IPS-20b (cell line): ENCODE data around the gene C1D.

Experiments
- H3K27ac ChIP-seq: one replicate; pipeline ENCODE4 v1.5.1; 2013; ENCODE audit warnings: low read length
- H3K27me3 ChIP-seq: 2 replicates; pipeline ENCODE4 v1.6.1; 2013; ENCODE audit warnings: mild to moderate bottlenecking, low read length, inconsistent platforms; ENCODE audit not compliant: insufficient read depth
- H3K36me3 ChIP-seq: 2 replicates; pipeline ENCODE4 v1.6.1; 2013; ENCODE audit warnings: low read depth, mild to moderate bottlenecking, inconsistent platforms, low read length, moderate library complexity; ENCODE audit not compliant: insufficient read depth
- H3K4me1 ChIP-seq: 2 replicates; pipeline ENCODE4 v1.6.1; 2013; ENCODE audit warnings: mild to moderate bottlenecking, control low read depth, inconsistent platforms, low read length, moderate library complexity; ENCODE audit not compliant: insufficient read depth
- H3K4me3 ChIP-seq: 2 replicates; pipeline ENCODE4 v1.5.1; 2013; ENCODE audit warnings: mild to moderate bottlenecking, low read length, inconsistent platforms
- H3K9ac ChIP-seq: 2 replicates; pipeline ENCODE4 v1.6.1; 2013; ENCODE audit warnings: low read depth, mild to moderate bottlenecking, inconsistent platforms, low read length, moderate library complexity
- H3K9me3 ChIP-seq: 2 replicates; pipeline ENCODE4 v1.6.1; 2013; ENCODE audit warnings: mild to moderate bottlenecking, low read depth, low read length, inconsistent platforms; ENCODE audit not compliant: insufficient read depth

The C1D gene

GRCh38 chr2:68052717-68053422 is 9.9 kb downstream of the C1D start:
- Histone ChIP-seq H3K9me3 (no peaks in the 10 kb centered on the region), H3K4me3 (no peak overlapping the region), H3K36me3 (no peaks in the 10 kb centered on the region), H3K27ac (no peak overlapping the region), H3K4me1 (no peaks in the 10 kb centered on the region; the same call in 1 of the 2 replicates), H3K9ac (no peak overlapping the region), H3K27me3 (no peaks in the 10 kb centered on the region)

DNA sequence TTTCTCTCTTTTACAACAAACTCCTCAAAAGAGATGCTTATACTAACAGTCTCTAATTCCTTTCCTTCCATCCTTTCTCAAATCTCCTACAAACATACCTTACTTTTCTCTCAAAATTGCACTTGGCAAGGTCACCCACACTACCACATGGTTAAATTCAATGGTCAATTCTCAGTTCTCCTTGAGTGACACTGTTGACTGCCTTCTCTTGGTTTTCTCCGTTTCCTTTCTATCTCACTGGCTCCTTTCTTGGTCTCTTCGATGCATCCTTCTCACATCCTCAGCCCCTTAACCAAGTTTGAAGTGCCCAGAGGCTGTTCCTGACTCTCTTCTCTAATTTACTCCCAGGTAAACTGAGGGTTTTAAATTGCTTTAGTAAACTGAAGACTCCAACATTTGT is 12.5 kb downstream of the C1D start:
- Histone ChIP-seq H3K9me3 (no peaks in the 10 kb centered on the region), H3K9ac (no peak overlapping the region), H3K4me3 (no peak overlapping the region), H3K27ac (no peak overlapping the region), H3K36me3 (peaks cover 4% of the 10 kb centered on the region; the same call in 1 of the 2 replicates), H3K4me1 (no peaks in the 10 kb centered on the region; the same call in 1 of the 2 replicates), H3K27me3 (no peaks in the 10 kb centered on the region)

DNA sequence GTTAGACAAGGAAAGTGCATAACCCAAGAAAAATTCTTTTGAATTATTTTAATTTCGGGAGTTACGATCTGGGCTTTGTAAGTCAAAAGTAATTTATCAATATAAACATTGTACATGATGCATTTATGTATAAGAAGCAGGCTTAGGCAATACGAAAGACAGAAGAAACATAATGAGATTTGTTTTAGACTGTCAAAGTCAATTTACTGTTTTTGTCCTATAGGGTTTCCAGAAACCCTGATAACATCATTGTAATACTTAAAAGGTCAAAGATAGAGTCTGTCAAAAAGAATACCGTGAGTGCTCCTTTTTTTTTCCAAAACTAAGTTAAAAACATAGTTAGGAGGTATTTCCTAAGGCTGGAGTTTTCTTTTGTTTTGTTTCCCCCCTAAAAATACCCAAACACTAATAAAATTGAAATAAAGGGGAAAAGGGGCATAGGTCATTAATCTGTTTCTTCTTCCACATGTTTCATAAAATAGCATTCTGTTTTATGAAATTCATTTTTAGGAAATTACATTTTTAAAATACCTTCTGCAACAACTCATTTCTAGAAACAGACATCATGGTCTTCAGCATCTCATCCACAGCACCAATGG is 16.1 kb downstream of the C1D start:
- H3K36me3 ChIP-seq, result peaks cover 10% of the 10 kb centered on the region; the same call in 1 of the 2 replicates
- no peaks in the 10 kb centered on the region for H3K27me3 ChIP-seq
- no peak overlapping the region for H3K27ac ChIP-seq
- no peaks in the 10 kb centered on the region for H3K4me1 ChIP-seq
- H3K9me3 ChIP-seq, result no peaks in the 10 kb centered on the region
- H3K4me3 ChIP-seq, result no peak overlapping the region
- H3K9ac ChIP-seq, result no peak overlapping the region

- H3K27me3 ChIP-seq, result no peaks in the 10 kb centered on the region
- no peak overlapping the region for H3K27ac ChIP-seq
- no peaks in the 10 kb centered on the region for H3K9me3 ChIP-seq
- H3K4me3 ChIP-seq, result no peak overlapping the region
- peaks cover 10% of the 10 kb centered on the region; the same call in 1 of the 2 replicates for H3K36me3 ChIP-seq
- H3K9ac ChIP-seq, result no peak overlapping the region
- no peaks in the 10 kb centered on the region for H3K4me1 ChIP-seq
Measured at GRCh38 chr2:68046224-68046623, 16.6 kb downstream of the C1D start.

GRCh38 chr2:68045342-68045741 is 17.5 kb downstream of the C1D start:
- Histone ChIP-seq H3K27me3 (no peaks in the 10 kb centered on the region), H3K9ac (no peak overlapping the region), H3K4me3 (no peak overlapping the region), H3K9me3 (no peaks in the 10 kb centered on the region), H3K36me3 (peaks cover 10% of the 10 kb centered on the region; the same call in 1 of the 2 replicates), H3K4me1 (no peaks in the 10 kb centered on the region), H3K27ac (no peak overlapping the region)

DNA sequence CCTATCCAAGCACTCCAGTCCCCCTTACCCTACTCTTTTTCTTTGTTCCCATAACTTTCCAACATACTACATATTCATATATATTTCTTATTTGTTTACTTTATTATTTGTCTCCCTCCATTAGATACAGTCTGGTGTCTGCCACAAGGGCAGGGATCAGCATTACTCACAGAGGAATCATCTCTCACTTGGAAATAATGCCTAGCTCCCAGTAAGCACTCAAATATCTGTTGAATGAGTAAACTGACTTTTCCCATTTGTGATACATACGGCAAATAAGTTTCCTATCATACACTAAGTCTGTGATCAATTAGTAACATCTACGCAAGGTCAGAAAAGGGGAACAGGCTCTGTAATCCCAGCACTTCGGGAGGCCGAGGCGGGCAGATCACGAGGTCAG is 18.7 kb downstream of the C1D start:
- Histone ChIP-seq H3K36me3 (peaks cover 10% of the 10 kb centered on the region; the same call in 1 of the 2 replicates), H3K4me3 (no peak overlapping the region), H3K27me3 (no peaks in the 10 kb centered on the region), H3K27ac (no peak overlapping the region), H3K4me1 (no peaks in the 10 kb centered on the region), H3K9ac (no peak overlapping the region), H3K9me3 (no peaks in the 10 kb centered on the region)

DNA sequence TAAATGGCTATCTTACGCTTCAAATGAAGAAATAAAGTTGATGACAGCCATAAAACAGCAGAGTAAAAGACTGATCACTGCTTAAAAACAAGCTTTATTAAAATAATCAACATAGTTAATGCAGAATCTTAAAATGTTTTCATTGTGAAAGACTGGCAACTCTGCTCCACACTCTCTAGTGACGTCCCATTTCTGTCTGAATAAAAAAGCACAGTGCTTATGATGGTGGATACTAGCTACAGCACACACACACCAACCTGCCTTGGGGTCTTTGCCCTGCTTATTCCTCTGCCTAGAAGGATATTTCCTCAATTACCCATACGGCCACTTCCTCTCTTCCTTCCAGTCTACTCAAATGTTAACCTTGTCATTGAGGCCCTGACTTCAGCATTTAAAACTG is 19.1 kb downstream of the C1D start:
- Histone ChIP-seq H3K27me3 (no peaks in the 10 kb centered on the region), H3K36me3 (peaks cover 10% of the 10 kb centered on the region; the same call in 1 of the 2 replicates), H3K27ac (no peak overlapping the region), H3K9ac (no peak overlapping the region), H3K4me1 (no peaks in the 10 kb centered on the region), H3K4me3 (no peak overlapping the region), H3K9me3 (no peaks in the 10 kb centered on the region)

DNA sequence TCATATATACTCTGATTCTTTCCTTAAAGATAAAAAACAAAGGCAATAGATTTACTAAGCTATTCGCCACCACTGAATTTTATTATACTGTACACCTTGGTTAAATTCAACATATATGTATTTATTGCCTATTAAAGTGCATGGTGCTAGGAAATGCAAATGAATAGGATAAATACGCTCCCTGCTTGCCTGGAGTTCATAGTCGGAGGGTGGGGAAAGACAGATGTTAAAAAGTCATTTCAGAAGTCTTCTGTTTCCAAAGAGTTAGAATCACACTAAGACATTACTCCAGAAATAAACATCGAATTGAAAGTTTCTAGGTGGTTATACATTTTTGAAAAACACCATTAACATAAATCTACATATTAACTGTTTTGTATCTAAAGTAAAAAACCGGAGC is 19.8 kb downstream of the C1D start:
- Histone ChIP-seq H3K27ac (no peak overlapping the region), H3K36me3 (peaks cover 10% of the 10 kb centered on the region; the same call in 1 of the 2 replicates), H3K4me3 (no peak overlapping the region), H3K27me3 (no peaks in the 10 kb centered on the region), H3K9me3 (no peaks in the 10 kb centered on the region), H3K4me1 (no peaks in the 10 kb centered on the region), H3K9ac (no peak overlapping the region)

- H3K4me1 ChIP-seq, result no peaks in the 10 kb centered on the region
- no peaks in the 10 kb centered on the region for H3K9me3 ChIP-seq
- H3K36me3 ChIP-seq, result peaks cover 10% of the 10 kb centered on the region; the same call in 1 of the 2 replicates
- H3K27ac ChIP-seq, result no peak overlapping the region
- H3K4me3 ChIP-seq, result no peak overlapping the region
- H3K27me3 ChIP-seq, result no peaks in the 10 kb centered on the region
- no peak overlapping the region for H3K9ac ChIP-seq
Measured at GRCh38 chr2:68041704-68042245, 21.0 kb downstream of the C1D start.

GRCh38 chr2:68040078-68040477 is 22.7 kb downstream of the C1D start:
- no peak overlapping the region for H3K9ac ChIP-seq
- H3K27me3 ChIP-seq, result no peaks in the 10 kb centered on the region
- H3K9me3 ChIP-seq, result no peaks in the 10 kb centered on the region
- no peak overlapping the region for H3K27ac ChIP-seq
- no peak overlapping the region for H3K4me3 ChIP-seq
- H3K4me1 ChIP-seq, result no peaks in the 10 kb centered on the region
- 0 out of 2 replicates have a peak, but pooled peaks cover 6% of the 10 kb centered on the region for H3K36me3 ChIP-seq

DNA sequence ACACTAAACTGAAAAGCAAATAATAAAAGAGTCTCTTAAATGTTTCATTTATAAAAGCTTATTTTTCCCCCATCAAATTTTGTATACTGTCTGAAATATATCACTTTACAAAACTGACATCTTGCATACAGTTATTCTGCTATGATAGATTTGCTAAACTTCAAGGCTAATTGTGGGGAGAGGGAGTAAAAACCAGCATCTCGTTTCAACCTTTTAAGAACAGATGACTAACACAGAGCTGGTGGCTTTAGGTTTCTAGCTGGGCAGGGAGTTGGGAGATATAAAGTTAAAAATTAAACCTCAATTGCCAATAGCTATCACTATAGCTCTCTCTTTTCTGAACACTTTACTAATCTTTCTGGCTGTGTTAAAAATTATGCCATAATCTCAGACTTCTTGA is 23.5 kb downstream of the C1D start:
- Histone ChIP-seq H3K27ac (no peak overlapping the region), H3K9ac (no peak overlapping the region), H3K4me1 (no peaks in the 10 kb centered on the region), H3K36me3 (0 out of 2 replicates have a peak, but pooled peaks cover 6% of the 10 kb centered on the region), H3K9me3 (no peaks in the 10 kb centered on the region), H3K27me3 (no peaks in the 10 kb centered on the region), H3K4me3 (no peak overlapping the region)

DNA sequence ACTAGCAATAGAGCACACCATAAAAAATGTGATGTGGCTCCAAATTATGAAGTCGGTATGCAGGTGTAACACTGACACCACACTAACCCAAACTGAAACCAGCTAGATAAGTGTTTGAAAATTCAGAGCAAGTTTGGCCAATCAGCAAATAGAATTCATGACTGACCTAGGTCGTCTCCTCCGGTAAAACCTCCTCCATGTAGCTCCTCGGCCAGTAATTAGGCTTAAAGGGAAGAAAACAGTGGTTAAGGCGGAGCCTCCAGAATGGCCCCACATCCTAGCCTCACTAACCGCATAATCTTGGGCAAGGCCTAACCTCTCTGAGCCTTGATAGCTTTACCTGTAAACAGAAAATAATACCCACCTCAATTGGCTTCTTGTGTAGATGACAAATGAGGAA is 30.1 kb downstream of the C1D start:
- Histone ChIP-seq H3K4me1 (no peaks in the 10 kb centered on the region), H3K4me3 (no peak overlapping the region), H3K27ac (no peak overlapping the region), H3K36me3 (no peaks in the 10 kb centered on the region), H3K27me3 (no peaks in the 10 kb centered on the region), H3K9ac (no peak overlapping the region), H3K9me3 (no peaks in the 10 kb centered on the region)
